Activated CD8-positive, alpha-beta memory T cell treated with anti-CD3 and anti-CD28 coated beads for 1 hour (primary cell): ENCODE results near the gene TPRG1L.

ENCODE experiments used
- DNase-seq, 2 donors: peaks; one replicate each; pipeline ENCODE4 v3.0.0-alpha.2; 2020; ENCODE audit warnings: low read depth in 1 of 2; ENCODE audit errors: extremely low read depth in 1 of 2

TPRG1L gene

GRCh38 chr1:3659093-3659492 is 34.3 kb downstream of the TPRG1L start:
- no peak for DNase-seq

- no peak for DNase-seq
Observed at GRCh38 chr1:3660704-3661103, 35.9 kb downstream of the TPRG1L start.

- no peak for DNase-seq
Observed at GRCh38 chr1:3661631-3662030, 36.8 kb downstream of the TPRG1L start.

- no peak for DNase-seq
Observed at GRCh38 chr1:3662080-3662671, 37.4 kb downstream of the TPRG1L start.

- no peak for DNase-seq
Observed at GRCh38 chr1:3663999-3664699, 39.3 kb downstream of the TPRG1L start.

GRCh38 chr1:3664700-3665375 is 40.0 kb downstream of the TPRG1L start:
- DNase-seq, result no peak

- DNase-seq, result no peak
Observed at GRCh38 chr1:3668148-3668547, 43.3 kb downstream of the TPRG1L start.

- no peak for DNase-seq
Observed at GRCh38 chr1:3668585-3669300, 43.9 kb downstream of the TPRG1L start.

GRCh38 chr1:3669421-3669821 is 44.6 kb downstream of the TPRG1L start:
- DNase-seq, result no peak

GRCh38 chr1:3669971-3670431 is 45.2 kb downstream of the TPRG1L start:
- DNase-seq, result no peak

- no peak for DNase-seq
Observed at GRCh38 chr1:3670823-3671265, 46.0 kb downstream of the TPRG1L start.

- no peak for DNase-seq
Observed at GRCh38 chr1:3671371-3672180, 46.8 kb downstream of the TPRG1L start.

- DNase-seq, result no peak
Observed at GRCh38 chr1:3672231-3672970, 47.6 kb downstream of the TPRG1L start.

GRCh38 chr1:3672971-3673361 is 48.2 kb downstream of the TPRG1L start:
- no peak for DNase-seq

GRCh38 chr1:3673381-3674099 is 48.7 kb downstream of the TPRG1L start:
- no peak for DNase-seq

- no peak for DNase-seq
Observed at GRCh38 chr1:3674100-3675094, 49.6 kb downstream of the TPRG1L start.

GRCh38 chr1:3675436-3675835 is 50.6 kb downstream of the TPRG1L start:
- DNase-seq, result no peak
